ENCODE results near the gene BPIFB4. TPM values are rescaled to one million over a fixed set of nuclear protein-coding genes. Genes with fewer than 3 reads are reported as not detected.

The BPIFB4 gene
- total RNA-seq, 1 donor from 2014 or later: not detected

- DNase-seq (ENCODE audit: low spot score): peak; percentile 79
- Mint-ChIP-seq H3K9me3 (ENCODE audit: low read depth) (no peaks in the 10 kb centered on the region), H3K4me1 (ENCODE audit: low read depth) (no peaks in the 10 kb centered on the region), H3K36me3 (ENCODE audit: low read depth) (no peaks in the 10 kb centered on the region), H3K4me3 (ENCODE audit: unreplicated experiment) (no peak overlapping the region), H3K27ac (ENCODE audit: unreplicated experiment) (no peak overlapping the region), H3K27me3 (ENCODE audit: low read depth) (peaks cover 25% of the 10 kb centered on the region)
- no peak for TF ChIP-seq CTCF (IDR thresholded peaks at IDR 0.05)
These were observed 14.7 kb upstream of the BPIFB4 start for GRCh38 chr20:33064572-33065287.

GRCh38 chr20:33065785-33066184, 13.7 kb upstream of the BPIFB4 start:
- H3K4me3 Mint-ChIP-seq (ENCODE audit: unreplicated experiment): no peak overlapping the region
- no peaks in the 10 kb centered on the region for H3K36me3 Mint-ChIP-seq (ENCODE audit: low read depth)
- H3K27me3 Mint-ChIP-seq (ENCODE audit: low read depth): peaks cover 32% of the 10 kb centered on the region
- peak; percentile 75 for DNase-seq (ENCODE audit: low spot score)
- H3K27ac Mint-ChIP-seq (ENCODE audit: unreplicated experiment): no peak overlapping the region
- H3K9me3 Mint-ChIP-seq (ENCODE audit: low read depth): no peaks in the 10 kb centered on the region
- no peaks in the 10 kb centered on the region for H3K4me1 Mint-ChIP-seq (ENCODE audit: low read depth)
- TF ChIP-seq CTCF (IDR thresholded peaks at IDR 0.05): no peak

GRCh38 chr20:33067806-33068205, 11.6 kb upstream of the BPIFB4 start:
- Mint-ChIP-seq H3K9me3 (ENCODE audit: low read depth) (no peaks in the 10 kb centered on the region), H3K36me3 (ENCODE audit: low read depth) (no peaks in the 10 kb centered on the region), H3K4me3 (ENCODE audit: unreplicated experiment) (no peak overlapping the region), H3K27ac (ENCODE audit: unreplicated experiment) (no peak overlapping the region), H3K4me1 (ENCODE audit: low read depth) (no peaks in the 10 kb centered on the region), H3K27me3 (ENCODE audit: low read depth) (peaks cover 46% of the 10 kb centered on the region)
- no peak for DNase-seq (ENCODE audit: low spot score)
- TF ChIP-seq CTCF (IDR thresholded peaks at IDR 0.05): no peak

GRCh38 chr20:33068251-33068939, 11.0 kb upstream of the BPIFB4 start:
- H3K27ac Mint-ChIP-seq (ENCODE audit: unreplicated experiment): no peak overlapping the region
- H3K4me1 Mint-ChIP-seq (ENCODE audit: low read depth): no peaks in the 10 kb centered on the region
- peak; percentile 54 for DNase-seq (ENCODE audit: low spot score)
- no peaks in the 10 kb centered on the region for H3K9me3 Mint-ChIP-seq (ENCODE audit: low read depth)
- H3K4me3 Mint-ChIP-seq (ENCODE audit: unreplicated experiment): no peak overlapping the region
- no peaks in the 10 kb centered on the region for H3K36me3 Mint-ChIP-seq (ENCODE audit: low read depth)
- no peak for TF ChIP-seq CTCF (IDR thresholded peaks at IDR 0.05)
- H3K27me3 Mint-ChIP-seq (ENCODE audit: low read depth): peaks cover 46% of the 10 kb centered on the region

GRCh38 chr20:33069673-33070072, 9.8 kb upstream of the BPIFB4 start:
- H3K27me3 Mint-ChIP-seq (ENCODE audit: low read depth): peaks cover 57% of the 10 kb centered on the region
- H3K27ac Mint-ChIP-seq (ENCODE audit: unreplicated experiment): no peak overlapping the region
- H3K4me1 Mint-ChIP-seq (ENCODE audit: low read depth): no peaks in the 10 kb centered on the region
- H3K9me3 Mint-ChIP-seq (ENCODE audit: low read depth): no peaks in the 10 kb centered on the region
- no peaks in the 10 kb centered on the region for H3K36me3 Mint-ChIP-seq (ENCODE audit: low read depth)
- no peak for DNase-seq (ENCODE audit: low spot score)
- no peak for TF ChIP-seq CTCF (IDR thresholded peaks at IDR 0.05)
- H3K4me3 Mint-ChIP-seq (ENCODE audit: unreplicated experiment): no peak overlapping the region

Measured in chondrocyte (in vitro differentiated cells).